Ureter (tissue), 1 donor: ENCODE results near the gene ZBTB21. TPM values are rescaled to one million over a fixed set of nuclear protein-coding genes. Genes with fewer than 3 reads are reported as not detected.
A peak's percentile ranks its signal among the peaks of the same experiment; 100 is the strongest.
"Not testable (repeated sequence)": the region's sequence is repeated elsewhere in the genome, so short reads cannot be mapped to it uniquely, and the experiment has no call there.

Experiments used
- DNase-seq: peaks from one replicate; pipeline ENCODE4 v3.0.0-alpha.2; 2020; ENCODE audit warnings: low spot score
- total RNA-seq: library from RNA; stranded (reverse); gene quantifications from one replicate; pipeline ENCODE4 v1.2.4, GENCODE V29; 2023
- donor health status: DM: yes; HTN: yes; CAD: no.

ZBTB21 gene
- total RNA-seq, 1 donor from 2014 or later: 24.5 TPM

DNA sequence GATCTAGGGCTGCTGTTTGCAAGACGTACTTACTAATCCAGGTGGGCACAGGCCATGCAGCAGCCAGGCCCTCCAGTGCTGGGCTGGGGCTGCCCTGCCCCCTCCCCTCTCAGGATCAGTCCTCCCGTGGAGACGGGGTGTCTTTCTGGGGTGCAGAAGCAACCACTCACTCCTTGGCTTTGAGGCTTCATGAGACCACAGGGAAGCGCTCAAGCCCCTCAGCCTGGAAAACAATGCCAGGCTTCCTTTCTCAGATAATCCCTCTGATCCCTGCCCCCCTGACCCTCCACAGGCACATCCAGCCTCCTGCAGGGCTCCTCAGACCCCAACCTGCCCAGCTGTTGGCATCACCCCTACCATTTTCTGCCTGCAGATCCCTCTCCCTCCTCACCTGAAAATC lies 42.5 kb downstream of the ZBTB21 start:
- peak; percentile 38 for DNase-seq

DNA sequence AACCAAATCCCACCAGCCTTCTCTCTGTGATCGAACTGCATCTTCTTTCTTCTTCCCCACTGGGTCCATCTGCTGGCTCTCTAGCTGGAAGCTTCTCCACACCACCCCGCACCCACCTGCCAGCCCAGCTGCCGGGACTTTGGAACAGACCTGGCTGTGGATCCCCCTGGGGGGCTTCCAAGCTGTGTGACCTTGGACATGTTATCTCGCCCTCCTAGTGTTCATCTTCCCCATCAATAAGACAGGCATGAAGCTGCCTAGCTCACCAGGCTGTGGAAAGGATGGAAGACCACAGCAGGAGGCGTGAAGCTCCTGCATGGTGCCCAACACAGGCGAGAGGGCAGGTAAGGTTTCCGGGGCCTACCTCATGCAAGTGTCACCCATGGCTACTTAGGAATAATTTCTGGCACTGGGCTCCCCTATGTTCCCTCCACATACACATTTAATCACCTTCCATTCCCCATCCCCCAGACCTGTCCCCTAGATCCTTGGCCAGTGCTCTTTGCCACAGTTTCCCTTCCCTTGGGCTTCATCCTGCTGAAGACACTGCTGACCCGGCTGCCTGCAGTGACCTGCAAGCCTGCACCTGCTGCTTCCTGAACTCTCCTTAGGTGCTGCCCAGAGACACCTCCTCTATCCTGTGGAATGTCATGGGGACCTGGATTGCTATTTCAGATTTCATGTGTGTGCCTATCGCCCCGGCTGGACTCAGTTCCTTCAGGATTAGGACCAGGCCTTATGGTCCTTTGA lies 43.1 kb downstream of the ZBTB21 start:
- peak; percentile 40 for DNase-seq

DNA sequence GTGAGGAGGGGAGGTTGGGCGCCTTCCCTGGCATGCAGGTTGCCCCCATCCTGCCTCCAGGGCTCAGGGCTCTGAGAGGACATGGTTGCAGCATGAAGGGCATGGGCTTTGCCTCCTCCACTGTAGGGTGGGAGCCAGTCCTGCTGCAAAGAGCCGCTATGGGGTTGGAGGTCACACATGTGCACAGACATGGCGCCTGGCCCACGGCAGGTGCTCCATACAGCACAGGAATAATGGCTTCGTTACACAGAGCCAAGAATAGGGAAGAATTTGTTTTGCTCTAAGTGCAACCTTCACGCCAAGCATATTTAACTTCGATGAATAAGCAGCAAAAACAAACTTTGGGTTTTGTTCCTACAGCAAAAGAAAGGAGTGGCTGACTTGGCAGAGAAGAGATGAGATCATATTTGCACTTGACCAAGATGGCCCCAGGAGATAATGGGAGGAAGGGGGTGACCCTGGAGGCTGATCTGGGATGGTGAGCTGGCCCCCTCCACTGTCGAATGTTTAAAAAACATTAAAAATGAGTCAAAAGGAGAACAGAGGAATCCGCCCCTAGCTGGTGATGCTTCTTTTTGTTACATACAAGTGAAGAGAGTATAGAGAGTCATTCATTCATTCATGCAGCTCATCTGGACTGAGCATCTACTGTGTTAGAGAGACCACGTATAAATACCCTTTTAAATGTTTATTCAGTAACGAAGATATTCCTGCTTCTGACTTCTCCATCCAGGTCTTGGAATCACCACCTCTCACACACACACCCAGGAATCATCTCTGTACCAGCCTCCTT lies 43.9 kb downstream of the ZBTB21 start:
- no peak for DNase-seq

DNA sequence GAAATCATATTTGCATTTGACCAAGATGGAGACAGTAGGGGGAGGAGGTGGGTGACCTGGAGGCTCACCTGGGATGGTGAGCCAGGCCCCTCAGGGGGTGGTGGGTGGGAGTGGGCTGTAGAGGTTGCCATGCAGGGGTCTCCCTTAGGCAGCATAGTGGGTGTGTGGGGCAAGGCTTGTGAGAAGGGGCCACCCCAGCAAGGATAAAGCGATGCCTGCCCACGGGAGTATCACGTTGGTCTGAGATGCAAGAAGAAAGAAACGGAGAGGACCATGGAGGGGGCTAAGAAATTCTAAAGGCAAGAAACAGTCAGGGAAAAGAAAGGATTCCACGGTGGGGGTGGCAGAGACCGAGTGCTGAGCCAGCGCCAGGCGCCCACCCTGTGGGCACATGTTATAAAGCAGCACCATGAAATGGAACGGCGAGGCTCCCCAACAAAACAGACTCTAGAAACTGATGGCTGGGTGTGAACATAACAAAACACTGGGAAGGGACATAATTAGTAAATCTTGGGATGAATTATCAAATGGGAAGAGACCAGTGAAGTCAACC lies 44.6 kb downstream of the ZBTB21 start:
- DNase-seq: no peak

DNA sequence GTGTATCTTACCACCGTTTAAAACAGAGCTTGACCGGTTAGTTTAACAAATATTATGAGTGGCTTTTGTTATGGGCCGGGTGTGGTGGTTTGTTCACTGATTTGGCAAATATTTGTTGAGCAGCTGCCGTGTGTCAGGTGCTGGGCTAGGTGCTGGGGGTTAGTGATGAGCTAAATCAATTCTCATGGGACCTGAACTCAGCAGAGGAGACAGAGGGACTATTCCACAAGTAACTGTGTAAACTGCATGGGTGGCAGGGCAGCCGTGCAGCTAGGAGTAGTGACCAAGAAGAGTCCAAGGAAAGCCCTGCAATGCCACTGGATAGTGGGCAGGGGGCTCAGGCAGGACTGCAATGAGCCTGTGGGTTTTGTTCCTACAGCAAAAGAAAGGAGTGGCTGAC lies 45.1 kb downstream of the ZBTB21 start:
- no peak for DNase-seq

DNA sequence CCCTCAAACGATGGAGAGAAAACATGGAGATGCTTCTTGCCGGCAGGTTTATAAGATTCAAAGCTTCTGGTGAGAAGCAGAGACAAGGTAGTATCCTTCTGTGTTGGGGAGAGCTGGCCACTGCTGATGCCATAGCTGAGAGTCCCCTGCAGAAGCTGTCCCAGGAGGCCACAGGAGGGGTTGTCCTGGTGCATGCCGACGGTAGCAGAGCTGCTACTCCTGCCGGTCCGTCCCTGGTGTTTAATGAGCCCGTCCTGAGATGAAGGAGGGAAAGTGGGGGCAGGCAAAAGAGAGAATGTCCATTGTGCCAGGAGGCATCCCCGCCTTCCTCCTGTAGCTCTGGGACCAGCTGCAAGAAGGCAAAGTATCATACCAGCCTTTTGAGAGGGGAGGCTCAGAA lies 46.0 kb downstream of the ZBTB21 start:
- no peak for DNase-seq

DNA sequence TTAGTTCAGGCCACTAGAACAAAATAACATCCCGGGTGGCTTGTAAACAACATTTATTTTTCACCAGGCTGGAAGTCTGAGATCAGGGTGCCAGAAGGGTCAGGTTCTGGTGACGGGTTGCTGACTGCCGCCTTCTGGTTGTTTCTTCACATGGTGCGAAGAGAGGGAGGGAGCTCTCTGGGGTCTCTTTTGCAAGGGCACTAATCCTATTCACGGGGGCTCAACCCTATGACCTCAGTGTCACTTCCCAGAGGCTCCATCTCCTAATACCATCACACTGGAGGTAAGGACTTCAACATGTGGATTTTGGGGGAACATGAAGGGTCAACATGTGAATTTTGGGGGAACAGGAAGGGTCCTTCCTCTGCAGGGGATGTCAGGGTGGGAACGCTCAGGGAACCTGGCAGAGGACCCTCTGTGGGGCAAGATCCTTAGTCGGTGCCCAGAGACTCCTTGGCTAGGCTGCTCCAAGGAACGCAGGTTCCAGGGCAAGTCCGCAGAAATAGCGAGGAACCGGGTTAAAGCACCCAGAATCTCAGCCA lies 47.7 kb downstream of the ZBTB21 start:
- DNase-seq: no peak

DNA sequence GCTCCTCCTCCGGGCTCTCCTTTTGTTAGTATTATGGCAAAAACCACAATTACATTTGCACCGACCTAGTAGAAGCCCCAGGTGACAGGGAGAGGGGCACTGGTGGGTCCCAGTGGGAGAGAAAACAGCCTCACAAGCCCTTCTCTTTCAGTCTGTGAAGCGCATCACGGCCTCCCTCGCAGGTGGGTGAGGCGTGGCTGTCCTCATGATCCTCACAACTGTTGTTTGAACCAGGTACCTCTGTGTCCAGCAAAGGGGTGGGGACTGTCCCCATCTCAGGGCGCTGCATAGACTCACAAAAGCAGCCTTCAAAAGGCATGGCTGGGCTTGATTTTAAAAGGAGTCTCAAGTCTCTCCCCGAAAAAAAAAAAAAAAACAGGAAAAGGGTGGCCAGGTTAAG lies 48.4 kb downstream of the ZBTB21 start:
- peak; percentile 39 for DNase-seq

DNA sequence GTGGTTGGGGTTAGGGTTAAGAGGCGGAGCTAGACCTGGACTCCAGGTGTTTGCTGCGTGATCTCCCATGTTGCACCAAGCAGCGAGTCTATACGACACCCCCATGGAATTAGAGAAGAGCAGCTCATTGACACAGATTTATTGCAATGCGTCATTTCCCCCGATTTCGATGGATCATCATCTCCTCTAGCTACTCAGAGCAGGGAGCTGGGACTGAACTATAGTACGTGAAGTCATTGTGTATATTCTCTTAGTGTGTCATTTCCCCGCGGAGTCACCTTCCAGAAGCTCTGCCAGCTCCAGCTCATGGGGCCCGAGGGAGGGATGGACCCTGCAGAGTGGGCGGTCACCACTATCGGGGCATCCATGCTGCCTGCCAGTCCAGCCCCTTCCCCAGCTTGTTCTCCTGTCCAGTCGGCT lies 48.9 kb downstream of the ZBTB21 start:
- DNase-seq: peak; percentile 29

DNA sequence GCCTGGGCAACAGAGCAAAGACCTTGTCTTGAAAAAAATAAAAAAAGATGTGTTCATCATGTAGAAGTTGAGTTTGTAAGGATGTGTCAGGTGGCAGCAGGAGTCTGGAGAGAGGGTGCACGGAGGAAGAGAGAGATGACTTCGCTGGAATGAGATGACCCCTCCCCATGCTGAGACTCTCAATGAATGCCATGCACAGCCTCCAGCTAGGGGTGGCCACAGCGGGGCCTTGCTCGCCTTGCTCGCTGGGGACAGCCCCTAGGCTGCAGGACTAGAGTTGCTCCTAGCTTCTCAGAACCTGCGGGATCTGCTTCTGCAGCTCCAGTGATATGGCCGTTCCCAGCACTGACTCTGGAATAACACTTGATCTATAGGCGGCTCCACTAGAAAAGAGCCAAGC lies 49.8 kb downstream of the ZBTB21 start:
- peak; percentile 35 for DNase-seq

DNA sequence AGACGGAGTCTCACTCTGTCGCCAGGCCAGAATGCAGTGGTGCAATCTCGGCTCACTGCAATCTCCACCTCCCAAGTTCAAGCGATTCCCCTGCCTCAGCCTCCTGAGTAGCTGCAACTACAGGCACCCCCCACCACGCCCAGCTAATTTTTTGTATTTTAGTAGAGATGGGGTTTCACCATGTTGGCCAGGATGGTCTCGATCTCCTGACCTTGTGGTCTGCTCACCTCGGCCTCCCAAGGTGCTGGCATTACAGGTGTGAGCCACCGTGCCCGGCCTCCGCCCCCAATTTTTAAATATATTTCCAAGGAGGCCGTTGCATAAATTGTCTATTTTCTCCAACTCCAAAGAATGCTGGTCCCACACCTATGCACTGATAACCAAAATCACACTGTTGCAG lies 50.5 kb downstream of the ZBTB21 start:
- not testable (repeated sequence) for DNase-seq

DNA sequence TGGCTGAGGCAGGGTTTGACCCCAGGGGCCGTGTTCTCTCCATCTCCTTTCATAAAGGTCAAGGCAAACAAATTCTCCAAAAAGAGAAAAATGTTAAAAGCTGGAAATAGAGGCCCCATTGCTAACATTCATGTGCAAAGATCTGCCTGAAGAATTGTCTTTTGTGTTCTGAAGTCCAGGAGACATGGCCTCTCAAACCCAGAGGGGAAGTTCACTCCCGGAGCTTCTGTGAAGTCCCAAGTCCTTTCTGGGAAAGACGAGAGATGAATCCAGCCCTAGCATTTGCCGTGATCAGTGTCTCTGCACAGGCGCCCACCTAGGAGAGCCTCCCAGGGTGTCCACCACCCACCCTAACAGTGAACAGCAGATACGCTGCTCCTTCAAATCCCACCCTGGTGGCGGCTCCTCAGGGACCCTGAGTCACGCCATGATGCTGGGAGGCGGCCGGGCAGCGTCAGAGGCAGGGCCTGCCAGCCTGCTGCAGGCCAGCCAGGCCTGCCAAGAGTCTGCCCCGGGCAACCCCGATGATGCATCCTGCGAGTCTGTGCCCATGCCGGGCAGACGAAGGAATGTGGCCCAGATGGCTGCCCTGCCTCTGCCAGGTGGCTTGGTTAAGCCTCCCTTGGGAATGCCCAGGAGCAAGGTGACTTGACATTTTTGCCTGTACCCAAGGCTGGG lies 51.1 kb downstream of the ZBTB21 start:
- DNase-seq: peak; percentile 41

DNA sequence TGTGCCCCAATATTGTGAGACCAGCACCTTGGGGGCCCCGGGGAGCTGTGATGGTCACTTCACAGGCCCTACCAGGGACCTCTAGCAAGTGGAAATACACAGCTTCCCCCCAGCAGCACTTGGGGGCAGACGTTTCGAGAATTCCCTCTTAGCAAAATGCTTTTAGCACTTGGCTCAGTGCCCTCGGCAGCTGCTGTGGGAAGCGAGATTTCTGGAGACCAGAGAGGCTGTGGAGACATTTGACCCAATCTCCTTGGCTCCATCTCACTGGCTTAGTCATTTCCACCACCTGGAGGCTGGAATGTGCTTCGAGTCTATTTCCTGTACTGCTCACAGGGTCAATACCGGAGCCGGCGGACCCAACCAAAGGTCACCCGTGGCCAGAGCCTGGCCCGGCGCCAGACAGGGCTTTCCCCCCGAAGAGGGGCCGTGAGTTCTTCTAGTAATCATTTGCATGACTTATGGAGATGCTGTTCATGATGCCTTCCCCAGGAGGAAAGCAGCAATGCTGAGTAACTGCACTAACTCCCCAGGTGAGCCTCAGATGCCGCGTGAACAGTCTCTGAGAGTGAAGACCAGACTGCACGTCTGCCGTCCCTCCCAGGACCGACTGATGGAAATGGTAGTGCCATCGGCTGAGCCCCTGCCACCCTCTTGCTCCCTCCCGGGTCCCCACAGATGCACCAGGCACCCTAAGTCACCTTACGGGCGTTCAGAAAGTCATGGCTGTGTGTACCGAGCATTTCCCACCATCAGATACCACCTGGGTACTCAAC lies 52.0 kb downstream of the ZBTB21 start:
- peak; percentile 74 for DNase-seq

DNA sequence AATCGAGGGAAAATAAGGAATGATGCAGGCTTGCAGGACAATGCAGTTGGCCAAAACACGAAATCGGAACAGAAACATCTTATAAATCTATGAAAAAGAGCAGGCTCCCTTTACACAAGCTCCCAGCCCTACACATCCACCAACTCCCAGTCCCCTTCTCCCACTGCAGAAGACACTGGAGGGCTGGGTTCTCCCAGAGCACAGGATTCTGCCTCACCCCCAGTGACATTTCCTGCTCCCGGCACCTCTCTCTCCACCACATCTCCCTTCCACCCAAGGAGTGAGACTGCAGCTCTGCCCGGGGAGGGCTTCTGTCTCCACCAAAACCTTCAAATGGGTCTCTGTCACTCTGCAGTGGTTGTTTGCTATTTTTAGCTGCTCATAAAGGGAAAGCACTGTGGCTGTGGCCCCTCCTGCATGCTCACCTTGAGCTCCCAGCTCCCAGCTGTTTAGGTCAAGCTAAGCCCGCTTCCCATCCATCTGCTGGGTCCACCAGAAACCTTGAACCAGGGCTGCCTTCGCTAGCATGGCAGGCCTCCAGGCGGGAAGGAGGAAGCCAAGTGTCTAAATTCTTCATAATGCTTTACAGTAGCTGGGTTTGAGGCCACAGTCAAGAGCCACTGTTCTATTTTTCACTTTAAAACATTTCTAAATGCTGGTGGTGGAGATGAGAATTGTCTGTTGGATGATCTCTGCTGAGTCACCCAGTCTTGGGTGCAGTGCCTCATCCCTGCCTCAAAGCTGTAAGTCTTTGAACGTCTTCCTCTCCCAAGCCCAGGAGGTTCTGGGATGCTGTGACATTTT lies 53.0 kb downstream of the ZBTB21 start:
- no peak for DNase-seq

DNA sequence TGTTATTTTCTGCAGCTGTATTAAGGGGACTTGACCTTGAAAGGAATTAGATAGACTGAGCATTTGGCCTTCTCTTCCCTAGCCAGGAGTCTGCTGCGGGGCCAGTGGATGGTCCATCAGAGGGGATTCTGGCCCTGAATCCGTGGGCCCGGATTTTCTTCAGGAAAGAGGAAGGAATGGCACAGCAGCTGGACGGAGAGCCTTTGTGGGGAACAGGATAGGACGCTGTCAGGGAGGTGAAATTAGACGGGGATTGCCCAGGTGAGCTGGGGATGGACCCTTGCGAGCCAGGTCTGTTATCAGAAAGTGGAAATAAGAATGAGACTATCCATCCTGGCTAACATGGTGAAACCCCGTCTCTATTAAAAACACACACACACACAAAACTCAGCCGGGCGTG lies 54.6 kb downstream of the ZBTB21 start:
- no peak for DNase-seq

DNA sequence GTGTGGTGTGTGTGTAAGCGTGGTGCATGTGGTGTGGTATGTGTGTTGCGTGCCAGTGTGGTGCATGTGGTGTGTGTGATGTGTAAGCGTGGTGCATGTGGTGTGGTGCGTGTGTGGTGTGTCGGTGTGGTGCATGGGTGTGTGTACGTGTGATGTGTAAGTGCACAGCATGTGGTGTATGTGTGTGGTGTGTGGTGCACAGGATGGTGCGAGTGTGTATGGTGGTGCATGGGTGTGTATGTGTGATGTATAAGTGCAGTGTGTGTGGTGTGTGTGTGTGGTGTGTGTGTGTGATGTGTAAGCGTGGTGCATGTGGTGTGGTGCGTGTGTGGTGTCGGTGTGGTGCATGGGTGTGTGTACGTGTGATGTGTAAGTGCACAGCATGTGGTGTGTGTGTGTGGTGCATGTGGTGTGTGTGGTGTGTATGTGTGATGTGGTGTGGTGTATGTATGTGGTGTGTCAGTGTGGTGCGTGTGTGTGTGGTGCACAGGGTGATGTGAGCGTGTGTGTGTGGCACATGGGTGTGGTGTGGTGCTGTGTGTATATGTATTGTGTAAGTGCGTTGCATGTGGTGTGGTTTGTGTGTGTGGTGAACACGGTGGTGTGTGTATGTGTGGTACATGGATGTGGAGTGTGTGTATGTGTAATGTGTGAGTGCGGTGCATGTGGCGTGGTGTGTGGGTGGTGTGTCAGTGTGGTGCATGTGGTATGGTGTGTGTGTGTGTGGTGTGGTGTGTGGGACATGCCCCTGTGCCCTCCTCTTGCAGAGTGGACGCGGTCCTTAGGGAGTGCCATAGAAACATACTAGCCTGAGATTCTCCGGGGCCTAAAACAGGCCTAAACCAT lies 55.3 kb downstream of the ZBTB21 start:
- no peak for DNase-seq

DNA sequence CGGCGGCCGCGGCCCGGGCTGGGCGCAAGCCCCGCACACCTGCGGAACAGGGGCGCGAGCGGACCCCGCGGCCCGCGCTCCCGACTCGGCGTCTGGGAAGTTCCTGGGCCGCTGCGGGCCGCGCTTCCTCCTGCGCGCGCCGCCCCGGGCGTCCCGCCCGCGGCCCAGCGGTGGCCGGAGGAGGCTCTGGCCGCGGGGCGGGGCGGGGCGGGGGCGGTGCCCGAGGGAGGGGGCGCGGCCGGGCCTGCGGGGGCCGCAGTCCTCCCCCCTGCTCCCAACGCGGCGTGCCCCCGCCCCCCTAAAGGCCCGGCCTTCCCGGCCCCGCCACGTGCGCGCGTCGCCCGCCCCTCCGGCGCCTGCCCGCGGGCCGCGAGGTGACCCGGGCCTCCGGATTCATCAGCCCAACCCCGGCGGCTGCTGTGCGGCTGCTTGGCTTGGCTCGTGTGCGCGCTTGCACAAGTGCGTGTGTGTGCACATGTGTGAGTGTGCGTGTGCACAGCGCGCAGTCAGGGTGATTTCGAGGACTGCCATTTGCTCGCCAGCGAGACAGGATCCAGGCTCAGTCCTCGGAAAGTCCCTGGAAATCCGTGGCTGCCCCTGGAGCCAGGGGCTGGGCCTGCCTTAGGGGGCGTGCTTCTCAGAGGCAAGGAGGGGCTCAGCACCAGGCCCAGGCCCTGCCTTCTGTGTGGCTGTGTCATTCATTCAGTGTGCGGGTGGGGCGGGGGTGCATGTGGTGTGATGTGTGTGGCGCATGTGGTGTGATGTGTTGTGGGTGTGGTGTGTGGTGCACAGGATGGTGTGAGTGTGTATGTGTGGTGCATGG lies 56.1 kb downstream of the ZBTB21 start, which contains the start of gene C2CD2:
Gene C2CD2, minus strand, starts transcription at position 188 of the 823 bp plus-strand sequence. CDS start 370 bp downstream, outside the sequence.
- no peak for DNase-seq

DNA sequence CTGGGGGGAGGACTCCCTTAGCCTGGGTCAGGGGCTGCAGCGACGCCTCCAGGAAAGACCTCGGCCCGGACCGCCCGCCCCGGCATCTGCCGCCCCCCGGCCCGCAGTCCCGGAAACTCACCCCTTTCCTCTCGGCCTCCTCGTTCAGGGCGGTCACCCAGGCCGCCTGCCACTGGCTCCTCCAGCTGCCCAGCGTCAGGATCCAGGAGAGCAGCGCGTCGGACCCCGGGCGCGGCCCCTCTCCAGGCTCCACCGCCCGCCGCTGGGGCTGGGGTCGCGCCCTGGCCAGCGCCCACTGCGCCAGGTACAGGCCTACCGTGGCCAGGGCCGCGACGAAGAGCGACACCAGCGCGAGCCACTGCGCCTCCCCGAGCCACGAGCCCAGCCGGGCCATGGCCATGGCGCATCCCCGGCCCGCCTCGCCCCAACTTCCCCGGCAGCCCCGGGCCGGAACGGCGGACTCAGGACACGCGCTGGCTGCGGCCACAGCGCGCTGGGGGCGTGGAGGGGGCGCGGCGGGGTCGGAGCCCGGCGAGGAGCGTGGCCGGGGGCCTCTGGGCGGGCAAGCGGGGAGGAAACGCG lies 56.8 kb downstream of the ZBTB21 start:
- no peak for DNase-seq
